Measurements from ENCODE around the gene OPA1.

Gene OPA1, protein sequence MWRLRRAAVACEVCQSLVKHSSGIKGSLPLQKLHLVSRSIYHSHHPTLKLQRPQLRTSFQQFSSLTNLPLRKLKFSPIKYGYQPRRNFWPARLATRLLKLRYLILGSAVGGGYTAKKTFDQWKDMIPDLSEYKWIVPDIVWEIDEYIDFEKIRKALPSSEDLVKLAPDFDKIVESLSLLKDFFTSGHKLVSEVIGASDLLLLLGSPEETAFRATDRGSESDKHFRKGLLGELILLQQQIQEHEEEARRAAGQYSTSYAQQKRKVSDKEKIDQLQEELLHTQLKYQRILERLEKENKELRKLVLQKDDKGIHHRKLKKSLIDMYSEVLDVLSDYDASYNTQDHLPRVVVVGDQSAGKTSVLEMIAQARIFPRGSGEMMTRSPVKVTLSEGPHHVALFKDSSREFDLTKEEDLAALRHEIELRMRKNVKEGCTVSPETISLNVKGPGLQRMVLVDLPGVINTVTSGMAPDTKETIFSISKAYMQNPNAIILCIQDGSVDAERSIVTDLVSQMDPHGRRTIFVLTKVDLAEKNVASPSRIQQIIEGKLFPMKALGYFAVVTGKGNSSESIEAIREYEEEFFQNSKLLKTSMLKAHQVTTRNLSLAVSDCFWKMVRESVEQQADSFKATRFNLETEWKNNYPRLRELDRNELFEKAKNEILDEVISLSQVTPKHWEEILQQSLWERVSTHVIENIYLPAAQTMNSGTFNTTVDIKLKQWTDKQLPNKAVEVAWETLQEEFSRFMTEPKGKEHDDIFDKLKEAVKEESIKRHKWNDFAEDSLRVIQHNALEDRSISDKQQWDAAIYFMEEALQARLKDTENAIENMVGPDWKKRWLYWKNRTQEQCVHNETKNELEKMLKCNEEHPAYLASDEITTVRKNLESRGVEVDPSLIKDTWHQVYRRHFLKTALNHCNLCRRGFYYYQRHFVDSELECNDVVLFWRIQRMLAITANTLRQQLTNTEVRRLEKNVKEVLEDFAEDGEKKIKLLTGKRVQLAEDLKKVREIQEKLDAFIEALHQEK

DNA sequence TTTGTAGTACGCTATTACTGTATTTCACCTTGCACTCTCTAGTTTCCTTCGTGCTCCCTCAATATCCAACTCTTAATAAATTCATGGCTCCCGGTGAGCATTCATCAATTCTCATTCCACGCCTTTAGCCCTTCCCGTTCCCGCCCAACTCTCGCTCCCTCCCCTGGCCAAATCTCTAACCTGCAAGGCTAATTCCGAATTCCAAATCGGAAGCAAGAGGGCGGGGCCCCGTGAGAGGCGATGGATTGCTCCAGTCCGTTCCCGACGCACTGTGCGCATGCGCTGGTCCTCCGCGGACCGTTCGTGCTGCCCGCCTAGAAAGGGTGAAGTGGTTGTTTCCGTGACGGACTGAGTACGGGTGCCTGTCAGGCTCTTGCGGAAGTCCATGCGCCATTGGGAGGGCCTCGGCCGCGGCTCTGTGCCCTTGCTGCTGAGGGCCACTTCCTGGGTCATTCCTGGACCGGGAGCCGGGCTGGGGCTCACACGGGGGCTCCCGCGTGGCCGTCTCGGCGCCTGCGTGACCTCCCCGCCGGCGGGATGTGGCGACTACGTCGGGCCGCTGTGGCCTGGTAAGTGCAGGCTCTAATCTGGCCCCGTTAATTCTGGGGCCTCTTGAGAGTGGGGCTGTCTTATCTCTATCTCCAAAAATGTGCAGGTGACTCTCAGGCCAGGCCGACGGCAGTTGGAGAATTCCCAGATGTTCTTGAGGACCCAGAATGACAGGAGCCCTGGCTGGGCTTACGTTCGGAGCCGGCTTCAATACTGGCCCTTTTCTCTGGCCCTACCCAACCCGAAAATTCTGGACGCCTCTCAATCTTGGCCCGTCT, at the start of gene OPA1:
Gene OPA1 (plus strand): TSS at position 368 of the 827 bp plus-strand sequence. CDS start 170 bp downstream, at position 538.
- peak; percentile 99 for DNase-seq

DNA sequence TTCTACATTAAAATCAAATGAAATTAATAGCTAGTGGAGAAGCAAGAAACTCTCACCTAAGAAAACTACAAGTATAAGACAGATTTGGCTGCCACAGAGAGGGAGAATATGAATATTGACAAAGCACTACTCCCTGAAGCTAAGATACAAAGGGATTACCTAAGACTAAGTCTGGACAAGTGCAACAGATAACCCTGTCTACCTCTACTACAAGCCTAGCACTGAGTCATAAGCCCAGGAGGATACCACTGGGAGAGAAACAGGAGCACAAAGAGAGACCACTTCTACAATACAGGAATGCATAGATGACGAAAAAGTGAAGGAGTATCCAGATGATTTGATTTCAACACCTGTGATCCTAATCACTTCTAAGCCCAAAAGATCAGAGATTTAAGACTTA, 48.7 kb upstream of the OPA1 start:
- DNase-seq, result no peak

GRCh38 chr3:193545304-193545703, 47.7 kb upstream of the OPA1 start:
- no peak for DNase-seq

DNA sequence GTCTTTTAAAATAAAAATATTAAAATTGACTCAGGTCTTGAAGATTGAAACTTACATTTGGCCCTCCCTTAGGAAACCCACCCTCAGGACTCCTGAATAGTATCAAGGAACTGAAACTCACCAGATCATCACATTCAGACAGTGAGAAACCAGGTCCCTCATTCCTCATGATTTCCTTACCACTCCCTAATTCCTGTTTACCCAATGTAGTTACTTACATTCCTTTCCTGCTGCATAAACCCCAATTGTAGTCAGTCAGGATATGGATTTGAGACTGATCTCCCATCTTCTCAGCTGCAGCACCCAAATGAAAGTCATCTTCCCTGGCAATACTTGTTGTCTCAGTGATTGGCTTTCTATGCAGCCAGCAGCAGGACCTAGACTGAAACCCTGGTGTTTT, 46.9 kb upstream of the OPA1 start:
- no peak for DNase-seq

GRCh38 chr3:193548406-193548805, 44.6 kb upstream of the OPA1 start:
- no peak for DNase-seq

DNA sequence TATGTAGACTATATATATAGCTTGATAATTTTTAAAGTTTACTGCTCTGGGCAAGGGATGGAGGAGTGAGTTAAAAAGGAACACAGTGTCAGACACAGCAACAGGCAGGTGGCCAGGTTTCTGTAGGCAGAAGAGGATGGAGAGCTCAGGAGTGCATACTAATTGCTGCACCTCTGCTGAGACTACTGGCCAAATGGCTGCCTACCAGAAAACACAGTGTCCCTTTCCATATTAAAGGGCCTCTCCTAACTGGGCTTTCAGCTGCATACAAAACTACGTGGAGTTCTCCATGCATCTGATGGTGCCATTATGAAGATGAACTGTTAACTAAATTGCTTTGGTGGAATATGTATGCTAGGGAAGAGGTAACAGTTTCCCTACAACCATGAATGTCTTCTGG, 40.1 kb upstream of the OPA1 start:
- DNase-seq, result no peak

DNA sequence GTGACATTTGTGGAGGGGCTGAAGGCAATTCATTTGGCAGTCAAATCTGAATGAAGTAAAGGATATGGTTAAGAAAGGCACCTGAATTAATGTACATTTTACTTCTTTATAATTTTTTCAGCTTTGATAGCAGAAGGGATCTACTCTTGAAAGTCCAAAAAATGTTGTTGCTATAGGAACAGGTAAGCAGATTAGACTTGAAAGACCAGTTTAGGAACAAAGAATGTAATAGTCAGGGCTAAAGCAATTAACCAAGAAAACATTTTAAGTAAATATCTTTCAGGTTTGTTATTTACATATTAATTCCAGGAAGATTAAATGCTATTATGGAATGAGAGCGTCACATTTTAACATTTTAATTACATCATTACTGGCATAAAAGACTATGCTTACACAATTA, 39.4 kb upstream of the OPA1 start:
- DNase-seq, result no peak

GRCh38 chr3:193554811-193555210, 38.2 kb upstream of the OPA1 start, which contains the start of gene ATP13A4:
TSS of gene ATP13A4 (minus strand) at chr3:193554895. CDS start at chr3:193554799, 96 bp downstream.
- DNase-seq, result no peak

- DNase-seq, result no peak
These were observed 36.2 kb upstream of the OPA1 start for GRCh38 chr3:193556841-193557240.

- DNase-seq, result no peak
These were observed 33.9 kb upstream of the OPA1 start for GRCh38 chr3:193559100-193559499.

DNA sequence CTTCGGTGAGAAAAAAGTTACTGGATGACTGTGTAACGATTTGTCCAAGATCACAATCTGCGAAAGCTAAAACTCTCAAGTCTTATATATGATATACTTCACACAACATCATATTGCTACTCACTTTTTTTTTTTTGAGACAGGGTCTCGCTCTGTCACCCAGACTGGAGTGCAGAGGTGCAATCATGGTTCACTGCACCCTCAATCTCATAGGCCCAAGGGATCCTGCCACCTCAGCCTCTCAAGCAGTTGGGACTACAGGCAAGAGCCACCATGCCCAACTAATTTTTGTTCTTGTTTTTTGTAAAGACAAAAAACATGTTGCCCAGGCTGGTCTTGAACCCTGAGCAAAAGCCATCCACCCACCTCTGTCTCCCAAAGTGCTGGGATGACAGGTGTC, 32.9 kb upstream of the OPA1 start:
- no peak for DNase-seq

DNA sequence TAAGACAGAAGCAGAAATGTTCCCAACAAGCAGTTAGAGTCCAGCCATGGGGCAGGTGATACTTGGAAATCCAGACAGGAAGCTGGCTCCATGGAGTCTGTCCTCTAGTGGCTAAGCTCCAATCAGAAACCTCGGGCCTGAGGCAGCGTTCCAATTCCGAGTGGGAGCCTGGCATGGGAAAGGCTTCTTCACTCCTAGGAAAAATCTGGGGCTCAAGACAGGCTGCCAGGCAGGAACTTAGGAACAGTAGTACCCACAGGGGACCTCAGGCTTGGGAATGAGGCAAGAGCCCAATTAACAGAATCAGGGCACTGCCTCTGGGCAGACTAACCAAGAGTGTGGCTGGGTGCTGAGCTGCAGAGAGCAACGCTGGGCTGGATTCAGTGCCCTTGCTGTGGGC, 32.1 kb upstream of the OPA1 start:
- DNase-seq, result no peak

DNA sequence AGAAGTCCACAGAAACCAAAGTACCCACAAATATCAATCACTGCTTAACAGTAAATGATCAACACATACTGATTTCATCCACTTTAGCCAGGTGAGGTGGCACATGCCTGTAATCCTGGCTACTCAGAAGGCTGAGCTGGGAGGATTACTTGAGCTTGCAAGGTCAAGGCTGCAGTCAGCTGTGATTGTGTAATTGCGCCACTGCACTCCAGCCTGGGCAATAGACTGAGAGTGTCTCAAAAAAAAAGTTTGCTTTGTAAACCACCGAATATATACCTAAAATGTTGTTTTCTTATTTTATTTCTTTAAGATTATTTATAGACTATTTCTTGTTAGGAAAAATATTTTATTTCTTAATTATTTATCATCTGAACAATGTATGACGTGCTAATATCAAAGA, 29.6 kb upstream of the OPA1 start:
- DNase-seq, result no peak

GRCh38 chr3:193564012-193564411, 29.0 kb upstream of the OPA1 start:
- DNase-seq, result no peak

DNA sequence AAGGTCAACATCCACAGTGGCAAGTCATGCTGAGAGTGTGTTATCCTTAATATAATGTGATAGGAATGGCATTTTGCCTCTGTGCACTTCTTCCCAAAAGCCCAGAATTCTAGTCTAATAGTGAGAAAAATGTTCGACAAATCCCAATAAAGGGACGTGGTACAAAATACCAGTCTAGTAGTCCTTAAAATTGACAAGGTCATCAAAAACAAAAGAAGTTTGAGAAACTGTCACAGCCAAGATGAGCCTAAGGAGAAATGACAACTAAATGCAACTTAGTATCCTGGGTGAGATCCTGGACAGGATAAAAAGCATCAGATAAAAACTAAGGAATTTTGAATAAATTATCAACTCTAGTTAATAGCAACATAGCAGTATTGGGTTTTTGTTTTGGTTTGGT, 23.9 kb upstream of the OPA1 start:
- DNase-seq, result no peak

GRCh38 chr3:193572426-193572908, 20.5 kb upstream of the OPA1 start:
- peak; percentile 49 for DNase-seq

- DNase-seq, result peak; percentile 6
These were observed 19.4 kb upstream of the OPA1 start for GRCh38 chr3:193573403-193574191.

GRCh38 chr3:193574488-193575070, 18.4 kb upstream of the OPA1 start:
- no peak for DNase-seq

DNA sequence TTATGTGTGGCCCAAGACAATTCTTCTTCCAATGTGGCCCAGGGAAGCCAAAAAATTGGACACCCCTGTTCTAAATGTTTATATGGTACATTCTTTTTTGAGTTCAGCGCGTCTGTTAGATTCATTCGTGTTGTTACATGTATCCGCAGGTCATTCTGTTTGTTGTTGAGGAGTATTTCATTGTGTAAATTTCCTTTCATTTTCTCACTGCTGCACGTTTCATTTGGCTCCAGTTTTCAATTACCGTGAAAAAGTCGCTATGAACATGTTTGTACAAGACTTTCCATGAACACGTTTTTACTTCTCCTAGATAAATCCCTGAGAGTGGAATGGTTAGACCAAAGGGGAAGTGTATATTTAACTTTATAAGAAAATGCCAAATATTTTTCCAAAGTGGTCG, 7.5 kb upstream of the OPA1 start:
- no peak for DNase-seq

GRCh38 chr3:193586526-193586925, 6.5 kb upstream of the OPA1 start:
- DNase-seq, result no peak

DNA sequence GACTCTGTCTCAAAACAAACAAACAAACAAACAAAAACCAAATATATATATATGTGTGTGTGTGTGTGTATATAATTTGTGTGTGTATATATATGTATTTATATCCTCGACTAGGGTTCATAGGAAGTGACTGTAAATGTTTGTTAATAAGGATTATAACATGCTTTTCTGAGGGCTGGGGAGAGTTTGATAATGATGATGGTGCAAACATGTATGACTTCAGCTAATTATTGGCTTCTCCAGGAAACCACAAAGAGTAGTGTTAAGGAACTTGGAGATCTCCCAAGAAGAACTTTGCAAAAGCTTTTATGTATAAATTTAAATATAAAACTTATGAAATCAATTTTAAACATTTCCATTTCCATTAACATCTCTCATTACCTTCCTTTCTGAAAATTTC, 3.9 kb upstream of the OPA1 start:
- no peak for DNase-seq
